ENCODE results near the gene ANO10. TPM values are rescaled to one million over a fixed set of nuclear protein-coding genes. Genes with fewer than 3 reads are reported as not detected.

The ANO10 gene
- total RNA-seq, 1 experiment from 2014 or later: 9.7 TPM

- no peak for TF ChIP-seq CTCF (conservative IDR thresholded peaks at IDR 0.05; ENCODE audit: low read depth, low read length)
- TF ChIP-seq EZH2 (IDR thresholded peaks at IDR 0.05; ENCODE audit: borderline replicate concordance, low read depth, low read length, poor library complexity, severe bottlenecking): no peak
- Histone ChIP-seq H3K27ac (ENCODE audit: low read depth, low read length, poor library complexity, severe bottlenecking) (no peak overlapping the region), H3K4me1 (ENCODE audit: insufficient read depth, low read length, poor library complexity, severe bottlenecking) (no peaks in the 10 kb centered on the region), H3K36me3 (ENCODE audit: insufficient read depth, low read length, poor library complexity, severe bottlenecking) (no peaks in the 10 kb centered on the region), H3K4me3 (ENCODE audit: low read depth, low read length, poor library complexity, severe bottlenecking) (no peak overlapping the region), H3K9me3 (ENCODE audit: low read depth, low read length, poor library complexity, severe bottlenecking) (no peaks in the 10 kb centered on the region), H3K27me3 (replicated peaks; ENCODE audit: insufficient read depth, low read depth, low read length, poor library complexity) (no peaks in the 10 kb centered on the region)
- CTCF ChIA-PET: no interaction called here
- no TSS peak for BruUV-seq (replicated peaks)
- no peak for DNase-seq (ENCODE audit: low spot score)
- POLR2A ChIA-PET (ENCODE audit: low non-redundant PET): no interaction called here
- intact Hi-C loops (cut with micrococcal nuclease; ENCODE audit: unreplicated experiment): no loop called here
Measured at GRCh38 chr3:43448098-43448497, 173.7 kb downstream of the ANO10 start.

GRCh38 chr3:43445820-43446219 is 176.0 kb downstream of the ANO10 start:
- no peaks in the 10 kb centered on the region for H3K36me3 ChIP-seq (ENCODE audit: insufficient read depth, low read length, poor library complexity, severe bottlenecking)
- TF ChIP-seq EZH2 (IDR thresholded peaks at IDR 0.05; ENCODE audit: borderline replicate concordance, low read depth, low read length, poor library complexity, severe bottlenecking): no peak
- no peak for TF ChIP-seq CTCF (conservative IDR thresholded peaks at IDR 0.05; ENCODE audit: low read depth, low read length)
- no peak for DNase-seq (ENCODE audit: low spot score)
- H3K4me1 ChIP-seq (ENCODE audit: insufficient read depth, low read length, poor library complexity, severe bottlenecking): no peaks in the 10 kb centered on the region
- no peaks in the 10 kb centered on the region for H3K27me3 ChIP-seq (replicated peaks; ENCODE audit: insufficient read depth, low read depth, low read length, poor library complexity)
- ChIA-PET CTCF (no interaction called here), POLR2A (ENCODE audit: low non-redundant PET) (interaction anchor here (0.9 kb wide), 1 partner anchor 34 kb away, joined by 3 read pairs; no protein-coding TSS in a partner anchor)
- intact Hi-C loops (cut with micrococcal nuclease; ENCODE audit: unreplicated experiment): no loop called here
- H3K27ac ChIP-seq (ENCODE audit: low read depth, low read length, poor library complexity, severe bottlenecking): no peak overlapping the region
- BruUV-seq (replicated peaks): no TSS peak
- no peaks in the 10 kb centered on the region for H3K9me3 ChIP-seq (ENCODE audit: low read depth, low read length, poor library complexity, severe bottlenecking)
- H3K4me3 ChIP-seq (ENCODE audit: low read depth, low read length, poor library complexity, severe bottlenecking): no peak overlapping the region

- no peaks in the 10 kb centered on the region for H3K4me1 ChIP-seq (ENCODE audit: insufficient read depth, low read length, poor library complexity, severe bottlenecking)
- ChIA-PET POLR2A (ENCODE audit: low non-redundant PET) (no interaction called here), CTCF (no interaction called here)
- H3K4me3 ChIP-seq (ENCODE audit: low read depth, low read length, poor library complexity, severe bottlenecking): no peak overlapping the region
- intact Hi-C loops (cut with micrococcal nuclease; ENCODE audit: unreplicated experiment): no loop called here
- no peak for DNase-seq (ENCODE audit: low spot score)
- no peaks in the 10 kb centered on the region for H3K36me3 ChIP-seq (ENCODE audit: insufficient read depth, low read length, poor library complexity, severe bottlenecking)
- H3K27ac ChIP-seq (ENCODE audit: low read depth, low read length, poor library complexity, severe bottlenecking): no peak overlapping the region
- TF ChIP-seq EZH2 (IDR thresholded peaks at IDR 0.05; ENCODE audit: borderline replicate concordance, low read depth, low read length, poor library complexity, severe bottlenecking) (no peak), CTCF (conservative IDR thresholded peaks at IDR 0.05; ENCODE audit: low read depth, low read length) (no peak)
- BruUV-seq (replicated peaks): no TSS peak
- H3K9me3 ChIP-seq (ENCODE audit: low read depth, low read length, poor library complexity, severe bottlenecking): no peaks in the 10 kb centered on the region
- no peaks in the 10 kb centered on the region for H3K27me3 ChIP-seq (replicated peaks; ENCODE audit: insufficient read depth, low read depth, low read length, poor library complexity)
Measured at GRCh38 chr3:43442872-43443395, 178.9 kb downstream of the ANO10 start.
